ENCODE data around the gene SPPL2B.

The SPPL2B gene

GRCh38 chr19:2355168-2356035 lies 26.9 kb downstream of the SPPL2B start:
- no peak for DNase-seq (ENCODE audit: low read depth)

- no peak for DNase-seq (ENCODE audit: low read depth)
Measured at GRCh38 chr19:2356036-2356646, 27.7 kb downstream of the SPPL2B start.

DNA sequence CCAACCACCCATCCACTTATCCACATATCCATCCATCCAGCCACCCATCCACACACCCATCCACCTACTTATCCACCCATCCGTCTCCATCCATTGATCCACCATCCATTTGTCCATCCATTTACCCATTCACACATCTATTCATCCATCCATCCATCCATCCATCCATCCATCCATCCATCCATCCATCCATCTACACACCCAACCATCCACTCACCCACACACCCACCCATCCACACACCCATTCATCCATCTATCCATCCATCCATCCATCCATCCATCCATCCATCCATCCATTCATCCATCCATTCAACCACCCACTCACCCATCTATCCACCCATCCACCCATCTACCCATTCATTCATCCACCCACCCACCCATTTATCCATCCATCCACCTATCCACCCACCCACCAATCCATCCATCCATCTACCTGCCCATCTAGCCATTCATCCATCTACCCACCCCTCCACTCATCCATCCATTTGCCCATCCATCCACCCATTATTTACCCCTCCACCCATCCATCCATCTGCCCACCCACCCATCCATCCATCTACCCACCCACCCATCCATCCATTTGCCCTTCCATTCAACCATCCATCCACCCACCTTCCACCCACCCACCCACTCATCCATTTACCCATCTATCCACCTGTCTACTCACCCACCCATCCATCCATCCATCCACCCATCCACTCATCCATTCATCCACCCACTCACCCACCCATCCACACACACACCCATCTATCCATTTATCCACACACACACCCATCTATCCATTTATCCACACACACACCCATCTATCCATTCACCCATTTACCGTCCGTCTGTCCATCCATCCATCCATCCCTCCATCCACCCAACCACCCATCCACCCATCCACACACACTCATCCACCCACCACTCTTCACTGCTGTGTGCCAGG lies 29.1 kb downstream of the SPPL2B start:
- no peak for DNase-seq (ENCODE audit: low read depth)

DNA sequence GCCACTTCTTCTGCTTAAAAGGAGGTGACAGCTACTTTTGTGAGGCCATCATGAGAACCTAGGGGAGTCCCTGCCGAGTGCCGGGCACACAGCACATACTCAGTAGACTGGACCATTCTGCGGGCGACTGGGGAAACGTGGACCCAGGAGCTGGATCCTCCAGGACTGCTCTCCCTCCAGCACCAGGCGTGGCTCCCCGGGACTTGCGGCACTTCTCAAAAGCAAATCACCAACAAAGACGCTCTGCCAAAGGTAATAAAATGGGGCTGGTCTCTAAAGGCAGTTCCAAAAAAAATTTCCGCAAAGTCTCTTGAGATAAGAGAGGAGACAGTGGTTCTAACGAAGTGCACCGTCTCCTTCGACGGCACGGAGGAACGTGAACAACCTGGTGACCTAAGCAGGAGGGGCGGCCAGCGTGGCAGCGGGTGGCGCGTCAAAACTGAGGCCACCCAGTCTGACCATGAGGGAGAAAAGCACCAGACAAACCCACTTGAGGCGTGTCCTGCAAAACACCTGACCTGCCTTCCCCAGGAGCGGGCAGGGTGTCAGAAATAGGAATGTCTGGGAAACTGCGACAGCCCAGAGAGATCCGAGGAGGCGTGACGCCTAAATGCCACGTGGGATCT lies 30.2 kb downstream of the SPPL2B start:
- DNase-seq (ENCODE audit: low read depth) = no peak

- DNase-seq (ENCODE audit: low read depth) = no peak
Measured at GRCh38 chr19:2359992-2360685, 31.7 kb downstream of the SPPL2B start, which contains the start of gene TMPRSS9. Gene TMPRSS9, plus strand, starts transcription at chr19:2360265. Its CDS starts 29,521 bp downstream, at chr19:2389786.

- DNase-seq (ENCODE audit: low read depth) = no peak
Measured at GRCh38 chr19:2360833-2361232, 32.3 kb downstream of the SPPL2B start.

DNA sequence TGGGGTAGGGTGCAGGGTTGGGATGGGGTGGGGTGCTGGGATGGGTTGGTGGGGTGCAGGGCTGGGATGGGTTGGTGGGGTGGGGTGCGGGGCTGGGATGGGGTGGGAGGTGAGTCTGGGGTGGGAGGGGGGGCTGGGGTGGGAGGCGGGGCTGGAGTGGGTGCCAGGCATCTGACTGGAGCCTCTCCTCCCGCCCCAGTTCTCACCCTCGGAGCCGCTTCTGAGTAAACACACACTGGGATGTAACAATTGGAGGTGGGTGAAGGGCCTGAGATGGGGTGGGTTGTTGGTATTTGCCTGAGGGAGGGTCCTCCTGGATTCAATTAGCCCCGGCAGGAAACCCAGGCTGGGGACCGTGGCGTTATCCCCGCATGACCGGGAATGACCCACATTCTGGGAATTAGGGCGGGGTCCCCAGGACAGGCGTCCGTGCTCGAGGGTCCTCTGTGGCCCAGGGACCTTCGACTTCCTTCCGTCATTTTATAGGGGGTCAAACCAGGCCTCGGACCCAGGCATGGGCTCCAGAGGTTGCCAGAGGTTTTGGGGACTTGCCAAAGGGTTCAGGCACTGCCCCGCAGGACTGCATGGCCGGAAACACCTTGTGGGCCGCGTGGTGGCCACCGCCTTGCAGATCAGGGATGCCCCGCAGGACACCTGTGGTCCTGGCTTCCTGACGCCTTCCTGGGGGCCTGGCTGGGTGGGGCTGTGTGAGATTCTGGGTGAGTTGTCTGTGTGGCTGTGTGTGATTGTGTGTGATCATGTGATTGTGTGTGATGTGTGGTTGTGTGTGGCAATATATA lies 33.0 kb downstream of the SPPL2B start:
- no peak for DNase-seq (ENCODE audit: low read depth)

GRCh38 chr19:2362046-2362969 lies 33.8 kb downstream of the SPPL2B start:
- DNase-seq (ENCODE audit: low read depth) = no peak

DNA sequence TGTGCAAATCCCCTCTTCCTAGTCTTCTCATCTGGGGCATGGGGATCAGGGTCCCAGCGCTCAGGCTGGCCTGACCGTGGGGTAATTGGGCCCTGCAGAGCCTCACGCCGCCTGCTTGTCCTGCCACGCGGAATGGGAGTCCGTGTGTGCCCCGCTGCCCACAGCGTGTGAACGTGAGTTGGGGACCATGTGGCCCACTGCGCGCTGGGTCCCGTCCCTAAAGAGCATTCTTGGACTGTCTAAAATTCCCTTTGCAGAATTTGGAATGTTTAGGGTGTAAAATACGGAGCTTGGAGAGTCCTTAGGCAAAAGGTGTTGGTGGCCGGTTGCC lies 34.5 kb downstream of the SPPL2B start:
- DNase-seq (ENCODE audit: low read depth) = no peak

- DNase-seq (ENCODE audit: low read depth) = no peak
Measured at GRCh38 chr19:2363419-2363818, 34.9 kb downstream of the SPPL2B start.

- DNase-seq (ENCODE audit: low read depth) = no peak
Measured at GRCh38 chr19:2365201-2365970, 36.9 kb downstream of the SPPL2B start.

GRCh38 chr19:2371656-2372055 lies 43.2 kb downstream of the SPPL2B start:
- no peak for DNase-seq (ENCODE audit: low read depth)

- no peak for DNase-seq (ENCODE audit: low read depth)
Measured at GRCh38 chr19:2372076-2372612, 43.7 kb downstream of the SPPL2B start.

DNA sequence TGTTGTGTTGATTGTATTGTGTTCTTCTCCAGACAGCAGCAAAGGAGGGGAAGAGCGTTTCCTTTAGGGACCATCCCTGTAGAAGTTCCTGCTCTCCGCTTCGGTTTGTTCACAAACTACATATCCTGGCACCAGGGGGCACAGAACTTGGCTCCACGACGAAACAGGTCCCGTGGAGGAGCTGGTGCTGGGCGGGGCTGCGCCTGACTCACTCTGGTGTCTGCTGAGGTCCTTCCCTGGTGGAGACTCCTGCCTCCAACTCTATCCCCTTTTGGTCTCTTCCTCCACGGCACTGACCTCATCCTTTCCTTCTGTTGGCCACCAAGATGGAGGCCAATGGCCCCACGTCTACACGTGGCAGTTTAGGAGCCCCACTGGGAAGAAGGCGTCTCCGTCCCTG lies 46.3 kb downstream of the SPPL2B start:
- DNase-seq (ENCODE audit: low read depth) = no peak

- no peak for DNase-seq (ENCODE audit: low read depth)
Measured at GRCh38 chr19:2375353-2376121, 47.1 kb downstream of the SPPL2B start.

DNA sequence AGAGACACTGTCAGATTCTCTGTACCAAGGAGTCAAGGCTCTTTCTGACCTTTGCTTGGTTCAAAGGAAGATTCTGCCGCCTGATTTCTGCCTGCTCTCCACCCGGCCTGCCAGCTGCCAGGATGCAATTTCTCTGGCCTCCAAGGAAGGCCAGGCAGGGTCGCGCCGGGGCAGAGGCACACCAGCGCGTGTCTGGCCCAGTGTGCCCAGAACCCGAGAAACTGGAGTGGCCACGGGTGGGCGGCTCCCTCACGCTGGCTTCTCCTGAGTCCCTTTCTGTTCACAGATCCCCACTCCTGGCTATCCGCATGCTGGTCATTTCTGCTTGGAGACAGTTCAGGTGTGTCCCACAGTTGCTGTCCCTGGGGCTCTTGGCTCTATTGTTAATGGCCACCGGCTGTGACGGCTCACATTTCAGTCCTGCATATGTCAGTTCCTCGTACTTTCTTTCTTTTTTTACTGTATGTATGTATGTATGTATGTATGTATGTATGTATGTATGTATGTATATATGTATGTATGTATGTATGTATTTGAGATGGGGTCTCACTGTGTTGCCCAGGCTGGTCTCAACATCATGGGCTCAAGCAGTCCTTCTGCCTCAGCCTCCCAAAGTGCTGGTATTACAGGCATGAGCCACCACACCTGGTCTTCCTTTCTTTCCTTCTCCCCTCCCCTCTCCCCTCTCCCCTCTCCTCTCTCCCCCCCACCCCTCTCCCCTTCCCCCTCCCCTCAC lies 48.5 kb downstream of the SPPL2B start:
- DNase-seq (ENCODE audit: low read depth) = no peak

DNA sequence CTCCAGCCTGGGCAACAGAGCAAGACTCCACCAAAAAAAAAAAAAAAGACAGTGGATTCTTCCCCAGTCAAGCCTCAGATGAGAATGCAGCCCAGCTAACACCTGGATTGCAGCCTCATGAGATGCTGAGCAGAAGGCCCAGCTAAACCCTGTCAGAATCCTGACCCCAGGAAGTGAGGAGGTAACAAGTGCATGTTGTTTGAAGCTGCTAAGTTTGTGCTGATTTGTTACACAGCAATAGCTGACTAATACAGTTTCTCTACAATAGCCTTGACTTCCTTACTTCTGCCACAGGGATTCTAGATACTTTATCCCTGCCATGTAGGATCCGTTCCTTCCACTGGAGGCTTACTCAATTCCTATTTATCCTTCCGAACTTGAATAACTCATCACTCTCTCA lies 52.1 kb downstream of the SPPL2B start:
- DNase-seq (ENCODE audit: low read depth) = no peak
